Esophagus muscularis mucosa (tissue), 3 donors: Measurements from ENCODE around the gene TUFT1.

Experiments used
- CTCF ChIP-seq, 3 experiments: fragments of 200-600 bp in 2 of 3; fragments of 450-650 bp in 1 of 3; sonication (generic) in 2 of 3; IDR thresholded peaks; one replicate each; pipeline ENCODE4 v1.5.1; 2017 to 2019; ENCODE audit warnings: antibody characterized with exemption in 3 of 3, mild to moderate bottlenecking in 2 of 3, moderate library complexity in 1 of 3
- POLR2A ChIP-seq: fragments of 450-650 bp; IDR thresholded peaks from one replicate; pipeline ENCODE4 v1.6.1; 2017; ENCODE audit warnings: antibody characterized with exemption, moderate library complexity, mild to moderate bottlenecking, low read depth

- no peak for TF ChIP-seq CTCF (IDR thresholded peaks at IDR 0.05)
- TF ChIP-seq POLR2A = no peak
These were observed 9.1 kb downstream of the TUFT1 start for GRCh38 chr1:151549199-151549598.
